Caco-2 (cell line): ENCODE data around the gene SH3BP2. TPM values are rescaled to one million over a fixed set of nuclear protein-coding genes. Genes with fewer than 3 reads are reported as not detected.

Experiments
- BruUV-seq: library from RNA; stranded (reverse); fragments of 400-500 nt; replicated peaks from 2 replicates; lab custom pipeline; 2021; lab: Mats Ljungman, UMichigan
- CTCF ChIA-PET: fragments of 300-600 bp; sonication (Branson Sonifier 250); formaldehyde crosslinking; loops from one replicate; lab custom pipeline; 2022; ENCODE audit warnings: antibody characterized with exemption; lab: Charles Lee
- POLR2A ChIA-PET: fragments of 300-600 bp; sonication (Branson Sonifier 250); formaldehyde crosslinking; loops from one replicate; lab custom pipeline; 2022; ENCODE audit warnings: antibody characterized with exemption; lab: Charles Lee
- DNase-seq, 2 experiments: peaks; one replicate each; pipeline versions ENCODE4 v3.0.0 to v3.0.0-alpha.2; 2020 to 2022
- H3K27me3 ChIP-seq: replicated peaks from 2 replicates; pipeline ENCODE4 v1.6.0; 2011; ENCODE audit warnings: low read length; ENCODE audit not compliant: control insufficient read depth, insufficient read depth
- H3K36me3 ChIP-seq: 2 replicates; pipeline ENCODE4 v1.5.1; 2011; ENCODE audit warnings: low read length; ENCODE audit not compliant: control insufficient read depth, insufficient read depth
- H3K4me1 ChIP-seq: fragments of 250-450 bp; sonication (Bioruptor Pico); 2 replicates; pipeline ENCODE4 v1.5.1; 2020; ENCODE audit warnings: mild to moderate bottlenecking
- H3K4me3 ChIP-seq: 2 replicates; pipeline ENCODE4 v1.5.1; 2011; ENCODE audit warnings: low read depth, mild to moderate bottlenecking, control low read depth, low read length
- H3K9me3 ChIP-seq: fragments of 250-450 bp; sonication (Bioruptor Pico); 2 replicates; pipeline ENCODE4 v1.5.1; 2020; ENCODE audit warnings: mild to moderate bottlenecking, moderate library complexity
- H3K27ac Mint-ChIP-seq: one replicate; pipeline ENCODE4 v1.8.0; 2022; ENCODE audit warnings: mixed read lengths; ENCODE audit not compliant: unreplicated experiment
- H3K27me3 Mint-ChIP-seq: one replicate; pipeline ENCODE4 v1.8.0; 2022; ENCODE audit warnings: mixed read lengths; ENCODE audit not compliant: insufficient read depth, unreplicated experiment
- H3K36me3 Mint-ChIP-seq: one replicate; pipeline ENCODE4 v1.8.0; 2022; ENCODE audit warnings: mild to moderate bottlenecking, mixed read lengths; ENCODE audit not compliant: insufficient read depth, unreplicated experiment
- H3K4me1 Mint-ChIP-seq: one replicate; pipeline ENCODE4 v1.8.0; 2022; ENCODE audit warnings: low read depth, mixed read lengths; ENCODE audit not compliant: unreplicated experiment
- H3K4me3 Mint-ChIP-seq: one replicate; pipeline ENCODE4 v1.8.0; 2022; ENCODE audit warnings: mild to moderate bottlenecking, moderate library complexity, mixed read lengths; ENCODE audit not compliant: unreplicated experiment
- H3K9me3 Mint-ChIP-seq: one replicate; pipeline ENCODE4 v1.8.0; 2022; ENCODE audit warnings: mixed read lengths; ENCODE audit not compliant: unreplicated experiment
- CTCF ChIP-seq, 2 experiments: fragments of 200-600 bp in 1 of 2; IDR thresholded peaks; 1 replicate in 1 of 2; 2 replicates in 1 of 2; pipeline versions ENCODE4 v1.5.1 to v1.8.0; 2011 to 2022; ENCODE audit warnings: antibody characterized with exemption in 1 of 2, control low read depth in 1 of 2, inconsistent platforms in 1 of 2, low read depth in 1 of 2, low read length in 1 of 2, mild to moderate bottlenecking in 1 of 2, moderate library complexity in 1 of 2; ENCODE audit not compliant: insufficient read depth in 1 of 2, severe bottlenecking in 1 of 2, unreplicated experiment in 1 of 2
- intact Hi-C: fragments of 100-400 bp; cut with micrococcal nuclease; formaldehyde crosslinking; loops from one replicate; pipeline ENCODE4 v1.10.0; 2022; ENCODE audit not compliant: unreplicated experiment
- total RNA-seq: library from RNA; stranded (reverse); gene quantifications from 2 replicates; pipeline ENCODE4 v1.2.3, GENCODE V29; 2022

SH3BP2 gene
- total RNA-seq, 1 experiment from 2014 or later = 44.4 TPM

- H3K4me1 ChIP-seq = no peaks in the 10 kb centered on the region
- H3K4me3 Mint-ChIP-seq = no peak overlapping the region
- H3K9me3 ChIP-seq = no peaks in the 10 kb centered on the region
- H3K27me3 ChIP-seq = no peaks in the 10 kb centered on the region
- peaks cover 38% of the 10 kb centered on the region for H3K36me3 Mint-ChIP-seq
- ChIA-PET POLR2A (no interaction called here), CTCF (no interaction called here)
- H3K4me1 Mint-ChIP-seq = no peaks in the 10 kb centered on the region
- no peak overlapping the region for H3K27ac Mint-ChIP-seq
- no TSS peak for BruUV-seq
- no peaks in the 10 kb centered on the region for H3K9me3 Mint-ChIP-seq
- no peaks in the 10 kb centered on the region for H3K36me3 ChIP-seq
- intact Hi-C loops = no loop called here
- H3K27me3 Mint-ChIP-seq = no peaks in the 10 kb centered on the region
- no peak overlapping the region for H3K4me3 ChIP-seq
- no peak for TF ChIP-seq CTCF (IDR thresholded peaks at IDR 0.05; ENCODE audit: insufficient read depth in 1 of 2, low read depth in 1 of 2, low read length in 1 of 2, severe bottlenecking in 1 of 2, unreplicated experiment in 1 of 2)
- peak in 1 of 2 experiments; percentile 26 for DNase-seq
Measured at GRCh38 chr4:2829321-2829932, 36.5 kb downstream of the SH3BP2 start.

- H3K4me3 Mint-ChIP-seq = no peak overlapping the region
- no peak for TF ChIP-seq CTCF (IDR thresholded peaks at IDR 0.05; ENCODE audit: insufficient read depth in 1 of 2, low read depth in 1 of 2, low read length in 1 of 2, severe bottlenecking in 1 of 2, unreplicated experiment in 1 of 2)
- Histone ChIP-seq H3K4me1 (no peaks in the 10 kb centered on the region), H3K27me3 (no peaks in the 10 kb centered on the region), H3K9me3 (no peaks in the 10 kb centered on the region), H3K36me3 (no peaks in the 10 kb centered on the region), H3K4me3 (no peak overlapping the region)
- H3K27me3 Mint-ChIP-seq = no peaks in the 10 kb centered on the region
- POLR2A ChIA-PET = no interaction called here
- H3K4me1 Mint-ChIP-seq = no peaks in the 10 kb centered on the region
- H3K9me3 Mint-ChIP-seq = no peaks in the 10 kb centered on the region
- no peak overlapping the region for H3K27ac Mint-ChIP-seq
- CTCF ChIA-PET = no interaction called here
- DNase-seq = no peak
- intact Hi-C loops = no loop called here
- H3K36me3 Mint-ChIP-seq = peaks cover 35% of the 10 kb centered on the region
- BruUV-seq = no TSS peak
Measured at GRCh38 chr4:2829933-2830451, 37.1 kb downstream of the SH3BP2 start.

DNA sequence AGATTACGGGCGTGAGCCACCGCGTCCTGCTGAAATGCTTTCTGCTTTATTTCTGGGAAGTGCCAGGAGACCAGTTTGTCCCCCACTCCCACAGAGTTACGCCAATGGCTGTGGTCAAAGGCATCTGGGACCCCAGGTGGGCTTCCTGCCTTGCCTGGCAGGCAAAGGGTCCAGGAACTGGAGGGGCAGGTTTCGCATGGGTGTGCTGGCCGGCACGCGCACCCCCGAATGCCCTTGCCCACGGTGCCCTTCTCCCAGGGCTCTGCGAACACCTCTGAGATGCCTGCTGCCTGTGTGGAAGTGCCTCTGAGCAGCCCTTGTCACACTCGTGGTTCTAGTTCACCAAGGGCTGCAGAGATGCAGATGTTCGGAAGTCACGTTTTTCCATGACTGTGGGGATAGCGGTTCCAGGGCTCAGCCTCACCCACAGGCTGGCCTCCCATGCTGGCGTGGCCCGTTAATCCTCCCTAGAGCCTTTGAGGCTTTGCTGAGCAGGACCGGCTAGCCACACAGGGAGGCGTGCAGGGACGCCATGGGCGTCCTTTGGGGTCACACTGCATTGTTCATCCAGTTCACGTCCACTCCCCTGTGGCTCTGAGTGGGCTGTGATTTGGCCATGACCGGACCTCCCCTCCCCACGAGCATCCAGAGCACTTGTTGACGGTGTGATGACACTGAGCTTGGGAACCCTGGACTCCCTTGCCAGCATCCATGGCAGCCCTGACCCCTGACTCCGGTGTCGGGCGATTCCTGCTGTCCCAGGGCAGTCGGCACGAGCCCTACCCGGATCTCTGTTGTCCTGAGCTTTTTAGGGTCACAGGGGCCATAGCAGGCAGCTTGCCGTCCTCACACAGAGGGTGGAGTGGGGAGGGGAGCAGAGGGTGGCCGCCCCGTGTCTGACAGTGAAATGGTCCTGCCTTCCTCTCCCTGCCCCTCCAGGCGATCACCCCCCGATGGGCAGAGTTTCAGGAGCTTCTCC, 38.0 kb downstream of the SH3BP2 start:
- no peak for DNase-seq
- H3K27me3 Mint-ChIP-seq = no peaks in the 10 kb centered on the region
- Histone ChIP-seq H3K4me1 (no peaks in the 10 kb centered on the region), H3K9me3 (no peaks in the 10 kb centered on the region), H3K27me3 (no peaks in the 10 kb centered on the region), H3K4me3 (no peak overlapping the region), H3K36me3 (no peaks in the 10 kb centered on the region)
- peaks cover 26% of the 10 kb centered on the region for H3K36me3 Mint-ChIP-seq
- H3K9me3 Mint-ChIP-seq = no peaks in the 10 kb centered on the region
- ChIA-PET POLR2A (no interaction called here), CTCF (no interaction called here)
- no peak for TF ChIP-seq CTCF (IDR thresholded peaks at IDR 0.05; ENCODE audit: insufficient read depth in 1 of 2, low read depth in 1 of 2, low read length in 1 of 2, severe bottlenecking in 1 of 2, unreplicated experiment in 1 of 2)
- no TSS peak for BruUV-seq
- H3K4me1 Mint-ChIP-seq = no peaks in the 10 kb centered on the region
- no peak overlapping the region for H3K27ac Mint-ChIP-seq
- intact Hi-C loops = no loop called here
- H3K4me3 Mint-ChIP-seq = no peak overlapping the region
